ENCODE data around the gene SEC14L2. TPM values are rescaled to one million over a fixed set of nuclear protein-coding genes. Genes with fewer than 3 reads are reported as not detected.

SEC14L2 gene
- total and polyA plus RNA-seq, 2 of the 4 experiments (the other 2 are of a cell fraction), result 38.7 to 54.8 TPM

- Histone ChIP-seq H3K36me3 (ENCODE audit: control insufficient read depth, insufficient read depth, low read length) (peaks cover 6% of the 10 kb centered on the region; the same call in 1 of the 2 replicates), H3K14ac (replicated peaks; ENCODE audit: low read depth, low read length) (no peak overlapping the region), H2AK5ac (ENCODE audit: low read depth, low read length) (no peak overlapping the region), H2AK9ac (replicated peaks; ENCODE audit: low read depth, low read length, poor library complexity) (no peak overlapping the region), H2AFZ (replicated peaks; ENCODE audit: low read length, poor library complexity) (no peak overlapping the region), H3K79me1 (ENCODE audit: low read depth in 1 of 2, low read length in 2 of 2) (no peaks in the 10 kb centered on the region), H3K27ac (ENCODE audit: insufficient read depth, low read length) (no peak overlapping the region), H2BK15ac (ENCODE audit: low read depth, low read length) (no peak overlapping the region), H4K20me1 (ENCODE audit: insufficient read depth, low read length) (no peaks in the 10 kb centered on the region), H3K23ac (ENCODE audit: low read depth, low read length) (no peak overlapping the region), H3K9me3 (ENCODE audit: control insufficient read depth, insufficient read depth, low read length) (no peaks in the 10 kb centered on the region), H3K4ac (ENCODE audit: low read depth, low read length) (no peak overlapping the region), H3K27me3 (ENCODE audit: control insufficient read depth, insufficient read depth, low read length) (no peaks in the 10 kb centered on the region), H4K8ac (ENCODE audit: low read depth in 2 of 2, low read length in 2 of 2) (no peak overlapping the region), H2BK5ac (ENCODE audit: low read depth, low read length, poor library complexity, severe bottlenecking) (no peak overlapping the region), H3K4me1 (ENCODE audit: control insufficient read depth, insufficient read depth, low read length) (no peaks in the 10 kb centered on the region), H3K56ac (ENCODE audit: extremely low read depth, insufficient read depth, low read length) (no peak overlapping the region), H3K9ac (ENCODE audit: low read depth, low read length) (no peak overlapping the region), H3K18ac (ENCODE audit: low read depth, low read length) (no peak overlapping the region), H2BK120ac (ENCODE audit: low read depth, low read length) (no peak overlapping the region), H3K9me1 (ENCODE audit: insufficient read depth, low read length) (no peaks in the 10 kb centered on the region), H4K91ac (ENCODE audit: insufficient read depth, low read depth, low read length) (no peak overlapping the region), H2BK20ac (ENCODE audit: low read depth, low read length) (no peak overlapping the region), H4K5ac (ENCODE audit: low read depth, low read length) (no peak overlapping the region), H3K4me3 (ENCODE audit: insufficient read depth, low read depth, low read length) (no peak overlapping the region), H3K4me2 (ENCODE audit: low read depth, low read length) (no peak overlapping the region)
- dilution Hi-C loops (cut with HindIII; ENCODE audit: low sequenced_read_pairs, unreplicated experiment) (no loop called here), in situ Hi-C loops (cut with MboI; ENCODE audit: low sequenced_read_pairs) (no loop called here), intact Hi-C loops (cut with micrococcal nuclease) (no loop called here)
- POLR2A ChIA-PET (ENCODE audit: unreplicated experiment), result no interaction called here
- DNase-seq (no peak), ATAC-seq (ENCODE audit: low read depth) (no peak)
- no TSS peak for BruUV-seq (replicated peaks)
- WGBS, 2 experiments (ENCODE audit: extremely low coverage in 2 of 2, insufficient read length in 1 of 2), result no CpG with 5 or more reads among the region's 2 CpGs
- TF ChIP-seq, protein P1, sequence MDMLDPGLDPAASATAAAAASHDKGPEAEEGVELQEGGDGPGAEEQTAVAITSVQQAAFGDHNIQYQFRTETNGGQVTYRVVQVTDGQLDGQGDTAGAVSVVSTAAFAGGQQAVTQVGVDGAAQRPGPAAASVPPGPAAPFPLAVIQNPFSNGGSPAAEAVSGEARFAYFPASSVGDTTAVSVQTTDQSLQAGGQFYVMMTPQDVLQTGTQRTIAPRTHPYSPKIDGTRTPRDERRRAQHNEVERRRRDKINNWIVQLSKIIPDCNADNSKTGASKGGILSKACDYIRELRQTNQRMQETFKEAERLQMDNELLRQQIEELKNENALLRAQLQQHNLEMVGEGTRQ (IDR thresholded peaks at IDR 0.05; ENCODE audit: low read depth, low read length), result no peak
- TF ChIP-seq NFE2L2 (IDR thresholded peaks at IDR 0.05; ENCODE audit: low read depth, low read length), result no peak
- TF ChIP-seq MAZ (IDR thresholded peaks at IDR 0.05; ENCODE audit: borderline replicate concordance, low read depth, low read length), result no peak
- no peak for TF ChIP-seq CHD1 (IDR thresholded peaks at IDR 0.05; ENCODE audit: low read depth, low read length)
- TF ChIP-seq, protein P2, sequence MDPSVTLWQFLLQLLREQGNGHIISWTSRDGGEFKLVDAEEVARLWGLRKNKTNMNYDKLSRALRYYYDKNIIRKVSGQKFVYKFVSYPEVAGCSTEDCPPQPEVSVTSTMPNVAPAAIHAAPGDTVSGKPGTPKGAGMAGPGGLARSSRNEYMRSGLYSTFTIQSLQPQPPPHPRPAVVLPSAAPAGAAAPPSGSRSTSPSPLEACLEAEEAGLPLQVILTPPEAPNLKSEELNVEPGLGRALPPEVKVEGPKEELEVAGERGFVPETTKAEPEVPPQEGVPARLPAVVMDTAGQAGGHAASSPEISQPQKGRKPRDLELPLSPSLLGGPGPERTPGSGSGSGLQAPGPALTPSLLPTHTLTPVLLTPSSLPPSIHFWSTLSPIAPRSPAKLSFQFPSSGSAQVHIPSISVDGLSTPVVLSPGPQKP (IDR thresholded peaks at IDR 0.05; ENCODE audit: borderline replicate concordance, low read depth, low read length), result no peak
- no peak for TF ChIP-seq RFX5 (IDR thresholded peaks at IDR 0.05; ENCODE audit: low read depth, low read length)
- TF ChIP-seq RAD21 (IDR thresholded peaks at IDR 0.05; ENCODE audit: low read length), result no peak
- TF ChIP-seq MAFK (IDR thresholded peaks at IDR 0.05; ENCODE audit: low read depth, low read length), result no peak
- no peak for TF ChIP-seq FOS (IDR thresholded peaks at IDR 0.05; ENCODE audit: low read depth, low read length)
- no peak for TF ChIP-seq MXI1 (IDR thresholded peaks at IDR 0.05; ENCODE audit: borderline replicate concordance, low read depth, low read length)
- no peak for TF ChIP-seq RCOR1 (IDR thresholded peaks at IDR 0.05; ENCODE audit: insufficient replicate concordance, low read length)
- TF ChIP-seq SMC3 (IDR thresholded peaks at IDR 0.05; ENCODE audit: low read depth, low read length), result no peak
- no peak for TF ChIP-seq BHLHE40 (IDR thresholded peaks at IDR 0.05; ENCODE audit: low read depth, low read length)
- TF ChIP-seq CTCF (conservative IDR thresholded peaks at IDR 0.05; ENCODE audit: low read depth, low read length), result no peak
- no peak for TF ChIP-seq CEBPB (IDR thresholded peaks at IDR 0.05; ENCODE audit: low read depth, low read length)
- TF ChIP-seq POLR2A (IDR thresholded peaks at IDR 0.05; ENCODE audit: low read depth, low read length), result no peak
- CTCF ChIA-PET, result no interaction called here
These were observed 35.7 kb downstream of the SEC14L2 start for GRCh38 chr22:30432520-30432919.
